ENCODE data around the gene TRPC1.

TRPC1 gene

DNA sequence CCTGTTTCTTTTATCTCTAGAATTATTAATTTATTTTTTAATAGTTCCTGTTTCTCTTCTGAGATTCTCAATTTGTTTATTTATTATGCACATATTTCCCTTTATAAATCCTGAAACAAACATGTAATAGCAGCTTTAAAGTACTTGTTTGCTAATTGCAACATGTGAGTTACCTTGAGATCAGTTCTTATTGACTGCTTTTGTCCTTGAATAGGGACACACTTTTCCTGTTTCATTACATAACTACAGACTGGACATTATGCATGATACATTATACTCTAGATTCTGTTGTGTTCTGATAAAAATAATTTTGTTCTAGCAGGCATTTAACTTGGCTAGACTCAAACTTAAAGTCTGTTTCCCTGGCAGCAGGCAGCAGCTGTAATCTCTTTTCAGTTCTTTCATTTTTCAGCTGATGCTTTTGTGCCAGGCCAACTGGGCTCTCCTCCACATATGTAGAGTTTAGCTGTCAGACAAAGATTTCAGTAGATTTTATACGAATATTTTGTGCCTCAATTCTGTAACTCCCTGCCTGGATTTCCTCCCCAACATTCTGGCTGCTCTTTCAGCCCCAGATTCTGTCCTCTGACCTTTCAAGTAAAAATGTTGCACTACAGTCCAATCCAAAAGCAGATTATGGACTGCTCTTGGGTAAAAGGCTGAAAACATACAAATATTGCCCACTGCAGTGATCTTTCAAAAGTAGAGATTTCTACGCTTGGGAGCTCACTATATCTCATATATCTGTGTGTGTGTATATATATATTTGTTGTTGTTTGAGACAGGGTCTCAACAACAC, 123.1 kb downstream of the TRPC1 start:
- FAIRE-seq = no peak

DNA sequence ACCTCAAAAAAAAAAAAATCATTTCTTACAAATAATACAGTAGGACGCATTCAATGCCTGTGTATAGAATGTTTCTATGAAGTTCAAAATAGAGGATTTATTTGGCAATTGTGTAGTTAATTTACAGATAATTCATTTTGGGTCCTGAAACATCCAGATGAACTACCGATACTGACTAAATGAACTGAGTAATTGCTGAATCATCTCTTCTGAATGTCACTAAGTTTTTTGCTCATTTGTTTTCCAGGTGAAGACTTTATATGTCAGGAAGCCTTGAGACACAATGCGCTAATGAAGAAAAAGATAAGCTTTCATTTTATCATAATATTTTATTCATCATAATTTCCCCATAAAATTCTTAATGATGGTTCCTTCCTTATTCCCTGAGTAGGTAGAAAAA, 125.3 kb downstream of the TRPC1 start:
- FAIRE-seq = no peak

DNA sequence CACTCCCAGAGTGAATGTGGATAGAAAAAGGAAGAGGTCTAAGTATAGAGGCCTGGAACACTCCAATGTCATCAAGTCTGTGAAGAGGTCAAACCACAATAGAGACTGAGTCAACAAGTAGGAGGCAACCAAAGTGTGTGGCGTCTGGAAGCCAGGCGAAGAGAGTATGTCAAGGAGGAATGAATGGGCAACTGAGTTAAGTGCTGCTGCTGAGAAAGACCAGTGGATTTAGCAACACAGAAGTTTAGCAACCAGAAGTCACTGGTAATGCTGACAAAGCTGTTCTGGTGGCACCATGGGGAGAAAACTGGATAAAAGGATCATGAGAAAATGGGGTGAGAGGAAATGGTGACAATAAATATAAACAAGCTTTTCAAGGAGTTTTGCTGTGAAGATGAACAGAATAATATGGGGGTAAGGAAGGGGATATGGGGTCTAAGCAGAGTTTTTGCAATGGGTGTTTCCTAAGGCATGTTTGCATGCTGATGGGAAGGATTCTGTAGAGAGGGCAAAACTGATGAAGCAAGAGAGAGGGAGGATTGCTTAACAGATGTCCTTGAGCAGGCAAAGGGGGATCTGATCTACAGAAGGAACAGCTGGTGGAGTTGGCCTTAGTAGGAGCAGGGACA, 126.7 kb downstream of the TRPC1 start:
- FAIRE-seq = no peak

DNA sequence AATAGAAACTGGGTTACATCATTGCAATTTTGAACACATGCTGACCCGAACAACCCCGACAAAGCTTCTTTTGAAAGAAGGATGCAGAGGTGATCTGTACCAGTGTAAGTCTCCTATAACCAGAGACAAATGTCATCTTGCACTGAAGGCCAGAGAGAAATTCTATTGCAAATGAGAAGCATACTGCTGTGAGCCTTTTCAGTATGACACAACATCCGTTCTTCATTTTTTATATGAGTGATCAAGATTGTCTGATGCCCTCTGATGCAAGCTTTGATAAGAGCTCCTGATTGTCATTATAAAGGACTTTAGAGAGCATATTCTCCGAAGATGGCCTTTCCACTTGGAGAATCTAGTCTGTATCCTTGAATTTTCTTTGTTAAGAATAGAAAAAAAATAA, 128.2 kb downstream of the TRPC1 start:
- FAIRE-seq = no peak

DNA sequence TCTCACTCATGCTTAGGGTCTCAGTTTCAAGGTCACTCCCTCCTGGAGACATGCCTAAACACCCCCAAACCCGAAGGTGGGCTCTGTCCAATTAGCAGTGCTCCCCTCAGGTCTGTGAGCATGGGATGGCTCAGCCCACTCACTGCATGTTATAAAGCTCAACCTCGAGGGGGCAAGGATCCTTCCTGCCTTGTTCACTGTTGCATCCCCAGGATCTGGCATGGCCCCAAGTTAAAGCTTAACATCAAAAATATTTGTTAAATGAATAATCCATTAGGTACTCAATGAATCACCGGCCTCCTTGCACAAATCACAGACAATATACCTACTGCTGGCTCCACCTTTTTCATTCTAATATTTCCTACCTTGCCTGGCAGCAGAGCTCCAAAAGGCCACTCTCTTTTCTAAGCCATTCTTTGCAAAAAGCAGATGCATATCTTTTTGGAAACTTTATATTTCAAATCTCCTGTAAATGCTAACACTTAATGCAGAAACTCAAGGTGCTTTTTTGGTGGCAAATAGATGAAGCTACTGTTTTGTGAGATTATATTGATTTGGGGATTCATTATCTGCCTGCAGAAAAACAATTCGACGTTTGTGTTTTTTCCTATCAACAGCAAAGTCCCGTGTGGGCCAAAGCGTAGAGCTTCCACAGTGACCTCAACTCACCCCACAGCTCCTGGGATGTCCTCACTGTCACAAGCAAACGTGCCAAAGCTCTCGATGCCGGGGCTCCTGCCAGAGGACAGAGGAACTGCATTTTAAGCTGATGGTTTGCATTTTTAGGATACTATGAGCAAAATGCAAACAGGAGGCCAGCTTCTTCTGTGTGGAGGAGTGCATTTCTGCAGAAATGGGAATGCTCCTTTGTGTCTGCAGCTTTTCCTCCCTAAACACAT, 129.7 kb downstream of the TRPC1 start:
- FAIRE-seq = no peak

DNA sequence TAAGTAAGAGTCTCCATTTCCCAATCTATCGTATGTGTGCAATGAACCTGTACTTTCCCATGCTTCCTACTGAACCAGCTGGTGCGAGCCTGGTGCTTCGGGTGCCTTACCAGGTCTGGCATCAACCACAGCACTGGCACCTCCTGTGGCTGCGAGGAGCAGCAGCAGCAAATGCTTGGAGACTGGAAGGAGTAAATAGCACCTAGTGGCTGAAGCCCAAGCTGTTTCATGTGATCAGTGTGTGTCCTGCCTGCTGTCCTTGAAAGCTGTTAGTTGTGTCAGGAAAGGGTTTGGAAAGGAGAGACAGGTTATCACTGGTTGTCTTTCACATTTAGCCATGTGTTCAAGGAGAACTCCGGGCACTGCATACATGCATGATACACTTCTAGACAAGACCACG, 133.2 kb downstream of the TRPC1 start:
- FAIRE-seq = no peak
